ENCODE data around the gene DDAH1.

Gene DDAH1

DNA sequence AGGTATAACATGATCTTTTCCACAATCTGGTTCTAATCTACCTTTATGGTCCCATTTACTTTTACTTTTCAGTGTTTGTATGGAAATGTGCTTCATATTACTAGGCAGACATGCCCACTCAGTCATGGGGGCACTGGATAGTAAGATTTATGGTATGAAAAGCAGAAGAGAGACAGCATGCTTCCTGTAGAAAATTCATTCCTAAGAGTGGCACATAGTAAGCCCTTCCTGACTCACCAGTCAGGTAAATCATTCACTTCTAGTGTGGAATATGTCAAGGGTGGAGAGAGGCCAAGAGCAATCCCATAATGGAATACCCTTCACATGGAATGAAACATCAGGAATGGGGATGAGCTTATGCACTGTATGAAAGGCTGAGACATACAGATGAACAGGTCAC lies 139.0 kb downstream of the DDAH1 start:
- DNase-seq (no peak), ATAC-seq (replicated peaks) (no peak)
- Mint-ChIP-seq H3K36me3 (no peaks in the 10 kb centered on the region), H3K27ac (no peak overlapping the region), H3K9me3 (no peaks in the 10 kb centered on the region), H3K4me3 (no peak overlapping the region), H3K27me3 (peaks cover 0 to under 1% of the 10 kb centered on the region in 2 donors), H3K4me1 (peaks cover 11 to 25% of the 10 kb centered on the region in 2 donors)

DNA sequence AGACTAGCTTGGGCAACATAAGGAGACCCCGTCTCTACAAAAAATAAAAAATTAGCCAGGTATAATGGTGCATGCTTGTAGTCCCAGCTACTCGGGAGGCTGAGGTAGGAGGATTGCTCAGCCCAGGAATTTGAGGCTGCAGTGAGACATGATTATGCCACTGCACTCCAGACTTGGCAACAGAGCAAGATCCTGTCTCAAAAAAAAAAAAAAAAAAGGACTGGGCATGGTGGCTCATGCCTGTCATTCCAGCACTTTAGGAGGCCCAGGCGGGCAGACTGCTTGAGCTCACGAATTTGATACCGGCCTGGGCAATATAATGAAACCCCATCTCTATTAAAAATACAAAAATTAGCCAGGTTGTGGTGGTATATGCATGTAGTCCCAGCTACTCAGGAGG lies 141.2 kb downstream of the DDAH1 start:
- Mint-ChIP-seq H3K9me3 (no peaks in the 10 kb centered on the region), H3K4me1 (peaks cover 3 to 7% of the 10 kb centered on the region in 2 donors), H3K4me3 (no peak overlapping the region), H3K36me3 (peaks cover 3% of the 10 kb centered on the region in 2 donors), H3K27ac (no peak overlapping the region), H3K27me3 (peaks cover 4 to 12% of the 10 kb centered on the region in 2 donors)
- DNase-seq (no peak), ATAC-seq (replicated peaks) (no peak)

DNA sequence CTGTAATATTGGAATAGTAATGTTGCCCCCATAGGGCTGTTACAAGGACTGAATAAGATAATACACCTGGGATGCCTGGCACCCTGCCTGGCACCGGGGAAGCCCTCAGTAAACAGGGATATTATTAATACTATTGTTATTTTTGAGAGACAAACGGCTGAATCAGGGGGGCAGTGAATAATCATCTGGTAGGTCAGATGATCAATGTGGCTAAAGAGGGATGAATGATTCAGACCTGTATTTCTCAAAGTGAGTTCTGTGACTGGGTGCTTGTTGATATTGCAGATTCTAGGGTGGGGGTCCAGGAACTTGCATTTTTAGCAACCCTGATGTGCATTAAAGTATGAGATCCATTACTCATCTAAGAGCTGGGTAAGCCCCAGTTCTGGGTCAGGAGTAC lies 142.3 kb downstream of the DDAH1 start:
- DNase-seq (no peak), ATAC-seq (replicated peaks) (no peak)
- Mint-ChIP-seq H3K36me3 (peaks cover 3% of the 10 kb centered on the region in 2 donors), H3K4me1 (peaks cover 2 to 3% of the 10 kb centered on the region in 2 donors), H3K9me3 (no peaks in the 10 kb centered on the region), H3K27ac (no peak overlapping the region), H3K4me3 (no peak overlapping the region), H3K27me3 (peaks cover 4 to 12% of the 10 kb centered on the region in 2 donors)

DNA sequence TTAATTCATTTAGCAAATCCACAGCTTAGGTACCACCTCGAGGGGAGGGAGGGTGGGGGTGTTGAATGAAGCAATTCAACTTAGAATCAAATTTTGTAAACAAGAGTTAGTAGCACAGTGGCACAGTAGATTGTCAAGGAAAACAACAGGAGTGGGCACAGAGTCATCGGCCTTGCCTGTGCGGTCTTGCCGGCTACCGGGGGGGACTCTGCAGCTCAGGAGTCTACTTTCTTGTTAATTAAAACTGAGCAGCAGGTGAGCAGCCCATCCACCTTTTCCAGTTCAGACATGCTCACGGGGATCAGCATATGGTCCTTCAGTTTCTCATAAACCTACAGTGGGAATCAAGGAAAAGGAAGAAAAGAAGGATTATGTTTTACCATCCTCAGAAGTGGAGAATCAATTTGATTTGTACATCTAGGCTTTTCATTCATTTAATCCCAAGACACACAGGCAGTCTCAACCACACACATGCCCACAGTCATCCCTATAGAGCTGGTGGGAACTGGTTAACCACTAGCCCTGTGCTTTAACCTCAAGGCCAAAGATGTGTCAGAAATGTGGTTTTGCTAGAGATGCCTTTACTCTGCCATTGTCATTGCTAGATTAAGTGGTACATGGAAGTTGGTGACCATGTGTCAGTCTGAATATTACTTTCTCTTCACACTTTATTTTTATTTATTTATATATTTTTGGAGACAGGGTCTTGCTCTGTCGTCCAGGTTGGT lies 143.6 kb downstream of the DDAH1 start:
- no peak overlapping the region for H3K4me3 Mint-ChIP-seq
- H3K27me3 Mint-ChIP-seq: peaks cover 10 to 17% of the 10 kb centered on the region in 2 donors
- DNase-seq (no peak), ATAC-seq (replicated peaks) (peak; percentile 56 to 78)
- peaks cover 0 to 3% of the 10 kb centered on the region in 2 donors for H3K4me1 Mint-ChIP-seq
- peaks cover 3% of the 10 kb centered on the region in 2 donors for H3K36me3 Mint-ChIP-seq
- H3K27ac Mint-ChIP-seq: no peak overlapping the region
- H3K9me3 Mint-ChIP-seq: no peaks in the 10 kb centered on the region

DNA sequence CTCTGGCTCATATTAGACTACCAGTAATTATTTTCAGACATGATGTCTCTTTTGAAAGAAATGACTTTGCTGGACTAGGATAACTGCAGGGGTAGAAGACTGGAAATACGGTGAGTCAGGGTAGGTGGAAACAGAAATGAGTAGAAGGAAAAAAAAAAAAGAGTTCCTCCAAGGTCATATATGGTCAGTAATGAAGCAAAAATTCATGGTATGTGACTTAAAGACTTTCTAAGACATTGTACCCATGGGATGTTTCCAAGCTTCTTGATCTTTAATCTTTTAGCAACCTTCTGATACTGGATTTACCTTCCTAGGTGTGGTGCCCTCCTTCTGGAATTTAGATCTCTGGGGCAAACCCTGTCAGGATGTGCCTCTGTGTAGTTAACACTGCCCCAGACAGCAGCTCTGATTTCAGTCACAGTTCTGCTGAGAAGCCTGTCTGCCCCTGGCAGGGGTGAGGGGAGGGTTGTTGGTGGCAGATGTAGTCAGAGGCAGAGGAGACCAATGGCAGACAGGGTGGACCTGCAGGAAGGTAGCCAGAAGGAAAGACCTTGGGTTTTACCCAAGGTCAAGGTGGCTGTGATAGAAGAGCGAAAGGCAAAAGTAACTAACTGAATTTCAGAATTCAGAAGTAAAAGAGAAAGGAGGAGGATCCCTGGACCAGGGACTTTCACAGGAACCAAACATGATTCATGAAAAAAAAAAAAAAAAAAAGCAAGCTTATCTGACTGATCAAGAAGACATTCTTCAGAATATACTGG lies 144.4 kb downstream of the DDAH1 start:
- H3K9me3 Mint-ChIP-seq: no peaks in the 10 kb centered on the region
- H3K27me3 Mint-ChIP-seq: peaks cover 16 to 17% of the 10 kb centered on the region in 2 donors
- peak overlapping the region; percentile 15 for H3K27ac Mint-ChIP-seq
- H3K36me3 Mint-ChIP-seq: peaks cover 3% of the 10 kb centered on the region in 2 donors
- ATAC-seq (replicated peaks) (no peak), DNase-seq (no peak)
- H3K4me1 Mint-ChIP-seq: peaks cover 0 to 3% of the 10 kb centered on the region in 2 donors
- no peak overlapping the region for H3K4me3 Mint-ChIP-seq

DNA sequence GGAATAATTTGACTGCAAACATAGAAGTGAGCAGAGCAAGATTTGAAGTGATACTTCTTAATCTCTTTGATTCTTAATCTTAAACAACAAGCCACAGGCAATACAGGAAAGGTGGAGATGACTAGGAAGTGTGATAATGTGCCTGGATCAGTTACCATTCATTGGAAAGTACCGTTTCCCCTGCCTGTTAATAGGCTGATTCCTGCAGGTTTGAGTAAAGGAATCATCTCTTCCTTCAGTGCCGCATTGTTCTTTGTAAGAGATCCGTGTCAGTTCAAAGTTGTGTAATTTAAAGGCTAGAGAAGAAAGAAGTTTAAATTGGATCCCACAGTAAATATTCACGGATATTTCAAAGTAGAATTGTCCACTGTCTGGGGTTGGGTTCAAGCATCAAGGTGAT lies 145.0 kb downstream of the DDAH1 start:
- Mint-ChIP-seq H3K4me1 (peaks cover 0 to 3% of the 10 kb centered on the region in 2 donors), H3K4me3 (no peak overlapping the region), H3K27me3 (peaks cover 17 to 19% of the 10 kb centered on the region in 2 donors), H3K36me3 (peaks cover 3% of the 10 kb centered on the region in 2 donors), H3K27ac (no peak overlapping the region), H3K9me3 (no peaks in the 10 kb centered on the region)
- ATAC-seq (replicated peaks) (no peak), DNase-seq (no peak)

DNA sequence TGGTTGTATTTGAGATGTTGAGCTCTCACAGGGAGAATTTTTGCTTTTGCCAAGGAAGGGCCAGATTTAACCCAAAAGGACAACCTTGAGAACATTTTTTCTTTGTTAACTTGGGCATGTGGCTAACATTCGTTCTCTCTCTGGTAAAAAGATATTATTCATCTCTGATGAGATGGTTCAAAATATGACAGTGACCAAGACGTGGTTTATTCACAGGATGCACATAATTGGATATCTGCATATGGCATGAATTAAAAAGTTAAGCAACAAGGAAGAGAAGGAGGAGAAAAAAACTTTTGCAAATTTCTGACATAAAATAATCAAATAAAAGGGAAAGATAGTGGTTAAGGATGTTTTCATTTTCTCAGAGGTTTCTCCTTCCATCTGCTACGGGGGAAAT lies 145.5 kb downstream of the DDAH1 start:
- no peak overlapping the region for H3K4me3 Mint-ChIP-seq
- H3K27ac Mint-ChIP-seq: no peak overlapping the region
- peaks cover 22 to 23% of the 10 kb centered on the region in 2 donors for H3K27me3 Mint-ChIP-seq
- H3K9me3 Mint-ChIP-seq: no peaks in the 10 kb centered on the region
- H3K4me1 Mint-ChIP-seq: peaks cover 0 to 3% of the 10 kb centered on the region in 2 donors
- H3K36me3 Mint-ChIP-seq: peaks cover 3% of the 10 kb centered on the region in 2 donors
- ATAC-seq (replicated peaks) (no peak), DNase-seq (no peak)

DNA sequence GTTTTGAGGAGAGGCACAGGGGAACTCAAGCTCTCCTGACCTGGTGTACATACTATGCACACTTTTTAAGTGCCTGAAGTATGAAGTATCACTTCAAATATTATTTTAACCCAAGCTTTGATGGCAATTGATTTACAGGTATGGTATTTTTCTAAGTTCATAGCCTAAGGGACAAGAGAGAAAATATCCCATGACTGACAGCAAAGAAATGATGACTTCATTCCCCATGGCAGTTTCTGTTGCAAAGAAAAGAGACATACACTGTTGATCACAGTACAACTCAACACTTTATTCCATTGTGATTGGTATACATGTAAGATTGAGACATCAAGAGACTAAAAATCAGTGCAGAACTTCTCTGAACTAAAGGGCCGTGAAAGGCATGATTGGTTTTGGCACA lies 146.7 kb downstream of the DDAH1 start:
- Mint-ChIP-seq H3K36me3 (peaks cover 3% of the 10 kb centered on the region in 2 donors), H3K27me3 (peaks cover 24 to 32% of the 10 kb centered on the region in 2 donors), H3K27ac (no peak overlapping the region), H3K4me3 (no peak overlapping the region), H3K4me1 (peaks cover 0 to 3% of the 10 kb centered on the region in 2 donors), H3K9me3 (no peaks in the 10 kb centered on the region)
- DNase-seq (no peak), ATAC-seq (replicated peaks) (no peak)

DNA sequence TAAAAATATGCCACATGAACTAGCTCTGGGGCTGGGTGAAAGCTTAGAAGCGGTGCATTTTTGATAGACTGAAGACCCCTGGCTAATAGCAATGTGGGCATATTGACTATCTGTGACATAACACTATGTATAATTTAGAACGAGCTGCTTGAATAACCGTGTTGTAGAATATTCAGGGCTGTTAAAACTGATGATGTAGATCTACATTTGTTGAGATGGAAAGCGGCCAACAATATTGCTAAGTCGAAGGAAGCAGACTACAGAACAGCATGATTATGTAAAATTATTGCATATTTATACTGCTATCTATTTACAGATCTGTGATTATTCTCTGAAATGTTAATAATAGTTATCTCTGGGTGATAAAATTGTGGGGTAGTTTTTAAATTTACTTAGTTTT lies 147.4 kb downstream of the DDAH1 start:
- Mint-ChIP-seq H3K36me3 (peaks cover 3% of the 10 kb centered on the region in 2 donors), H3K27ac (no peak overlapping the region), H3K4me1 (peaks cover 0 to 3% of the 10 kb centered on the region in 2 donors), H3K27me3 (peaks cover 24 to 32% of the 10 kb centered on the region in 2 donors), H3K9me3 (no peaks in the 10 kb centered on the region), H3K4me3 (no peak overlapping the region)
- DNase-seq: no peak
- no peak for ATAC-seq (replicated peaks)

DNA sequence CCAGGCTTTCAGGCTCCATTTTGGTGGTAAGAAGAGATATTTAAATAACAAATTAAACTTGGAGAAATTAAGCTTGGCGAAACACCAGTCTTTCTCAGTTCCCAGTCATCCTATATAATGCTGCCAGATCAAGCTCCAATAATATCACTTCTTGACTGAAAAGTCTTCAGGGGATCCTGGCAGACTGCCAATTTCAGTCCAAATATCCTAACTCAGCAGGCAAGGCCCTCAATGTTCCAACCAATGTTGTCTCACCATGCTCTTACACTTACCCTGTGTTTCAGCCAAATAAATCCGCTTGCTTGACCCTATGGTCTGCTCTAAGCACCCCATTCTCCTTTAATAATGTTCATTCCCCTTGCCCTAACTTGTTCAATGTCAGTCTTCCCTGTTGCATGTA lies 148.6 kb downstream of the DDAH1 start:
- Mint-ChIP-seq H3K36me3 (peaks cover 3% of the 10 kb centered on the region in 2 donors), H3K27ac (no peak overlapping the region), H3K9me3 (no peaks in the 10 kb centered on the region), H3K4me3 (no peak overlapping the region), H3K27me3 (peaks cover 31 to 36% of the 10 kb centered on the region in 2 donors), H3K4me1 (peaks cover 9% of the 10 kb centered on the region in 2 donors)
- DNase-seq (no peak), ATAC-seq (replicated peaks) (no peak)

DNA sequence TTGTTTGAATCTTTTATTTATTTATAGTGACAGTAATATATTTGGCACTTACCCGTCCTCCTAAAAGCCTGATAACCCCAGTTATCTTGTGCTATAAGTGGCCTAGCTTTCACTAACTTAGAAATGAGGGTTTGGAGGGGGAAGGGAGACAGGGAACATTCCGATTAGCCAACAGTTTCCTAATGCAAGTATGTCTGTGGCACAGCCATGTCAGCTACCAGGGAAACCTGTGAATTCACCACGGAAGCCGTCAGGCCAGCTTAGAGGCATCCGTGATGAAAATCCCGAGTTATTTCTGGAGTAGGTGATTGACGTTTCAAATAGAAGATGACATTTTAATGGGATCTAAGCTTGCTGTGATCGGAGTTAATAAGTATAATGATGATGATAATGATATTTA lies 149.2 kb downstream of the DDAH1 start:
- Mint-ChIP-seq H3K4me1 (peaks cover 9% of the 10 kb centered on the region in 2 donors), H3K9me3 (no peaks in the 10 kb centered on the region)

DNA sequence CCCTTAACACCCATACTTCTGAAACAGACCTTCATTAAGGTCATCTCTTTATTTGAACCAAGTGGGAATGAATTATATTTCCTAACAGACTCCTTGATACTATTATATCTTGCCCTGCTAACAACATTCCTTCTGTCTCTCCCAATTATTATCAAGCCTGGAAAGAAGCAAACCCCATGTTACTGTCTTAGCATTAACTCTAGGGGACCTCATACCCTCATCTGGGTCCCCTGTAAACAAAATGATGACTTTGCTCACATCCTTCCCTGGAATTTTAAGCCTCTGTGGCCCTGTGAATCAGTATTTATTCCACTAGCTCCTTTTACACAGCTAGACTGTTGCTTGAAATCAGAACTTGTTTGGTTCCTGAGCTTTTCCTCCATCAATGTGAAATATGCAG lies 150.2 kb downstream of the DDAH1 start:
- Mint-ChIP-seq H3K27ac (no peak overlapping the region), H3K27me3 (peaks cover 38% of the 10 kb centered on the region in 2 donors), H3K36me3 (no peaks in the 10 kb centered on the region), H3K4me3 (no peak overlapping the region), H3K9me3 (no peaks in the 10 kb centered on the region), H3K4me1 (peaks cover 9 to 10% of the 10 kb centered on the region in 2 donors)
- DNase-seq (no peak), ATAC-seq (replicated peaks) (no peak)

More for the DNA sequence above, 149.2 kb downstream of the DDAH1 start:
- DNase-seq (no peak), ATAC-seq (replicated peaks) (no peak)
- peaks cover 30 to 36% of the 10 kb centered on the region in 2 donors for H3K27me3 Mint-ChIP-seq
- no peak overlapping the region for H3K27ac Mint-ChIP-seq
- no peak overlapping the region for H3K4me3 Mint-ChIP-seq
- peaks cover 2 to 3% of the 10 kb centered on the region in 2 donors for H3K36me3 Mint-ChIP-seq

DNA sequence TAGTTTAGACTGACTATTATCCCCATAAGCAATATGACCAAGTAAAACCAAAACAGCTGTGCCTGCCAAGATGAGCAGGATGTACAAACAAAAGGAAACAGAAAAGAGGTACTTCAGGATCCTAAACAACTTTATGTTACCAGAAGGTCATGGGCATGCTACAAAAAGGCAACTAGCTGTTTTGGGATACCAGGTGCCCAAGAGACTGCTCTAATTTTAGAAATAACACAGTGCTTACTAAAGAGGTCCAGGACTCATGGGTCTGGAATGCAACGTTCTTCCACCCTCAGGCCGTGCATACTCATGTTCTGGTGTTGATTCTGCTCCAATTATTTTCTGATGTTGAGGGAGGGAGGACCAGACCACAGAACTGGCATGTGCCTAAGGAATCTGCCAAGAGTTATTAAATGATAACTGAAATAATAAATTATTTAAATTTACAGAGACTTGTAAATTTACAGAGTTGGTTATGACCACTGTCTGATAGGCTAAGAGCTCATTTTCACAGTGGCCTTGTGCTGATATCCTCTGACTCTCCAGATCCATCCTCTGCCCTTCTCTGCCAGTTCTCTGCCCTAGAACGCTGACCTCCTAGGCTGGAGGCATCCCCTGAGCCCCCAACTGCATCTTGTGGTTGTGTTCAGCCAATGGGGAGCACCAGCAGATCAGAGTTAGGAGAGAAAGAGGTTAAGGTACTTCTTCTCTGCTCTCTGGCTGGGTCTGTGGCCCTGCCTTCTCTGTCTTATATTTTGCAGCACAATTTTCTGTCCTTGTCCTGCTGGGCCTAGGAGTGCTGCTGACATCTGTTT lies 150.9 kb downstream of the DDAH1 start:
- ATAC-seq (replicated peaks): no peak
- DNase-seq: no peak
- Mint-ChIP-seq H3K27ac (no peak overlapping the region), H3K27me3 (peaks cover 41 to 44% of the 10 kb centered on the region in 2 donors), H3K4me3 (no peak overlapping the region), H3K9me3 (no peaks in the 10 kb centered on the region), H3K4me1 (peaks cover 9 to 10% of the 10 kb centered on the region in 2 donors), H3K36me3 (no peaks in the 10 kb centered on the region)

DNA sequence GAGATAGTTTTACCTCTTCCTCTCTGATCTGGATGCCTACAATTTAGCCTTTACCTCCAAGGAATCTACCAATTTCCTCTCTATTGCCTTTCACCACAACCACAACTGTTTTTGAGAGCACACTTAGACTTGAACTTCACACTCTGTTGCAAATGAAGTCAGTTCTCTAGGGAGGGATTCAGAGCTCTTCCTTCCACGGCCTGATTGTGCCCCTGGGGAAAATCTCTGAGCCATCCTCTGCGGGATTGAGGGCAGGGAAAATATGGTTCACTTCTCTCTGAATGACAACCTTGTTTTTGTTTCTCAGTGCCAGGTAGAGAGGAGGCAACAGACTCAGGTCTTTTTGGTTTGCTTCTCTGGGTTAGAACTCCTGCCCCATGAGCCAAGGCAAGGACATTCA lies 153.1 kb downstream of the DDAH1 start:
- peaks cover 15 to 17% of the 10 kb centered on the region in 2 donors for H3K4me1 Mint-ChIP-seq
- no peaks in the 10 kb centered on the region for H3K36me3 Mint-ChIP-seq
- no peak overlapping the region for H3K4me3 Mint-ChIP-seq
- H3K27me3 Mint-ChIP-seq: peaks cover 41 to 51% of the 10 kb centered on the region in 2 donors
- DNase-seq: peak; percentile 17
- no peaks in the 10 kb centered on the region for H3K9me3 Mint-ChIP-seq
- peak; percentile 60 to 66 for ATAC-seq (replicated peaks)
- no peak overlapping the region for H3K27ac Mint-ChIP-seq
